B cell (primary cell): Measurements from ENCODE around the gene CALML6. TPM values are rescaled to one million over a fixed set of nuclear protein-coding genes. Genes with fewer than 3 reads are reported as not detected.

Source experiments
- ATAC-seq: fragments of 200-7000 bp; cut with Tn5 transposase; one replicate; pipeline ENCODE4 v1.10.0; 2021; ENCODE audit warnings: low read depth, mild to moderate bottlenecking, moderate number of reproducible peaks, moderate library complexity
- CTCF ChIA-PET: fragments of 350-600 bp; sonication (Branson Sonifier 250); formaldehyde crosslinking; loops from one replicate; lab custom pipeline; 2021; ENCODE audit warnings: antibody characterized with exemption, inconsistent platforms; lab: Charles Lee
- POLR2A ChIA-PET: fragments of 350-600 bp; sonication (Branson Sonifier 250); formaldehyde crosslinking; loops from one replicate; lab custom pipeline; 2021; ENCODE audit warnings: antibody characterized with exemption; lab: Charles Lee
- DNase-seq: peaks from one replicate; pipeline ENCODE4 v3.0.0; 2013
- H2AFZ ChIP-seq: 2 replicates; pipeline ENCODE4 v1.6.1; 2012; ENCODE audit warnings: mild to moderate bottlenecking, low read depth, low read length; ENCODE audit not compliant: insufficient read depth, poor library complexity, severe bottlenecking
- H3K27ac ChIP-seq, 2 donors: 1 replicate in 1 of 2; 2 replicates in 1 of 2; pipeline ENCODE4 v1.5.1; 2012 to 2013; ENCODE audit warnings: low read length in 2 of 2, mild to moderate bottlenecking in 2 of 2, moderate library complexity in 1 of 2
- H3K27me3 ChIP-seq, 4 experiments: fragments of 200-600 bp in 1 of 4; sonication (generic) in 1 of 4; replicated peaks in 1 of 4; 1 replicate in 2 of 4; 2 replicates in 2 of 4; pipeline versions ENCODE4 v1.6.1 to v1.7.0; 2013 to 2016; ENCODE audit warnings: low read length in 3 of 4, mild to moderate bottlenecking in 2 of 4, mixed read lengths in 1 of 4, moderate library complexity in 1 of 4; ENCODE audit not compliant: insufficient read depth in 4 of 4, control insufficient read depth in 3 of 4; ENCODE audit errors: control extremely low read depth in 1 of 4
- H3K36me3 ChIP-seq, 2 experiments: replicated peaks in 1 of 2; 1 replicate in 1 of 2; 2 replicates in 1 of 2; pipeline versions ENCODE4 v1.6.1 to v1.7.1; 2013; ENCODE audit warnings: low read length in 1 of 2; ENCODE audit not compliant: insufficient read depth in 2 of 2, control insufficient read depth in 1 of 2; ENCODE audit errors: control extremely low read depth in 1 of 2, extremely low read depth in 1 of 2
- H3K4me1 ChIP-seq, 2 donors: fragments of 200-600 bp in 1 of 2; sonication (generic) in 1 of 2; 1 replicate in 1 of 2; 2 replicates in 1 of 2; pipeline versions ENCODE4 v1.5.1 to v1.6.1; 2013 to 2017; ENCODE audit warnings: low read length in 2 of 2; ENCODE audit not compliant: control insufficient read depth in 2 of 2, insufficient read depth in 2 of 2
- H3K4me2 ChIP-seq: replicated peaks from 2 replicates; pipeline ENCODE3; 2012; ENCODE audit warnings: mild to moderate bottlenecking, low read depth, low read length; ENCODE audit not compliant: poor library complexity, severe bottlenecking
- H3K4me3 ChIP-seq, 5 experiments: fragments of 200-600 bp in 1 of 5; sonication (generic) in 1 of 5; 1 replicate in 3 of 5; 2 replicates in 2 of 5; pipeline versions ENCODE4 v1.5.1 to v1.7.0; 2011 to 2016; ENCODE audit warnings: low read length in 4 of 5, mild to moderate bottlenecking in 4 of 5, low read depth in 2 of 5, control low read depth in 1 of 5, moderate library complexity in 1 of 5; ENCODE audit not compliant: insufficient read depth in 1 of 5; ENCODE audit errors: control extremely low read depth in 1 of 5, extremely low read depth in 1 of 5
- H3K79me2 ChIP-seq: fragments of 200-600 bp; sonication (generic); one replicate; pipeline ENCODE4 v1.6.0; 2016; ENCODE audit warnings: low read length; ENCODE audit not compliant: control insufficient read depth, insufficient read depth
- H3K9ac ChIP-seq: fragments of 200-600 bp; sonication (generic); 2 replicates; pipeline ENCODE4 v1.6.1; 2017; ENCODE audit warnings: mild to moderate bottlenecking, low read length, moderate library complexity
- H3K9me3 ChIP-seq, 3 donors: one replicate each; pipeline versions ENCODE4 v1.6.1 to v1.7.1; 2013; ENCODE audit warnings: low read length in 2 of 3; ENCODE audit not compliant: control insufficient read depth in 2 of 3, insufficient read depth in 1 of 3; ENCODE audit errors: control extremely low read depth in 1 of 3
- H4K20me1 ChIP-seq: 2 replicates; pipeline ENCODE4 v1.6.0; 2012; ENCODE audit warnings: mild to moderate bottlenecking, low read length; ENCODE audit not compliant: insufficient read depth, control insufficient read depth, poor library complexity, severe bottlenecking
- H3K27ac Mint-ChIP-seq: one replicate; pipeline ENCODE4 v1.8.0; 2021; ENCODE audit warnings: mixed read lengths
- H3K27me3 Mint-ChIP-seq: one replicate; pipeline ENCODE4 v1.8.0; 2021; ENCODE audit warnings: mixed read lengths
- H3K4me1 Mint-ChIP-seq: one replicate; pipeline ENCODE4 v1.8.0; 2021; ENCODE audit warnings: mixed read lengths
- H3K4me3 Mint-ChIP-seq: one replicate; pipeline ENCODE4 v1.8.0; 2021; ENCODE audit warnings: mixed read lengths
- H3K9me3 Mint-ChIP-seq: one replicate; pipeline ENCODE4 v1.8.0; 2022; ENCODE audit warnings: mixed read lengths; ENCODE audit not compliant: insufficient read depth
- EZH2 ChIP-seq: IDR thresholded peaks from 2 replicates; pipeline ENCODE4 v1.6.1; 2012; ENCODE audit warnings: borderline replicate concordance, low read depth, mild to moderate bottlenecking, moderate library complexity, low read length; ENCODE audit not compliant: insufficient read depth, poor library complexity, severe bottlenecking
- WGBS: methylation state at CpG from one replicate; pipeline ENCODE4 v1.1.5; 2013; ENCODE audit warnings: missing lambda C conversion rate; ENCODE audit not compliant: insufficient coverage; 5-methylcytosine and 5-hydroxymethylcytosine counted together
- intact Hi-C: fragments of 100-400 bp; cut with micrococcal nuclease; formaldehyde crosslinking; loops from one replicate; pipeline ENCODE4 v1.10.0; 2022
- polyA plus RNA-seq: library from polyadenylated mRNA; depleted of rRNA; stranded (reverse); fragments of >200 nt; gene quantifications from 2 replicates; pipeline ENCODE4 v1.2.3, GENCODE V29; 2012
- total RNA-seq, 2 donors: library from RNA; stranded (reverse); fragments of 120-200 nt in 1 of 2; gene quantifications; 1 replicate in 1 of 2; 2 replicates in 1 of 2; pipeline versions ENCODE4 v1.2.3 to v1.2.4, GENCODE V29; 2013 to 2022
- TF ChIP-seq, protein P1 (sequence below): fragments of 200-600 bp; IDR thresholded peaks from one replicate; pipeline ENCODE4 v1.8.0; 2022; ENCODE audit warnings: antibody characterized with exemption, mild to moderate bottlenecking

Gene CALML6
- total and polyA plus RNA-seq, 2 donors (not counting 1 experiment from before 2014, with no cell fraction given): 0.64 to 2.0 TPM

DNA sequence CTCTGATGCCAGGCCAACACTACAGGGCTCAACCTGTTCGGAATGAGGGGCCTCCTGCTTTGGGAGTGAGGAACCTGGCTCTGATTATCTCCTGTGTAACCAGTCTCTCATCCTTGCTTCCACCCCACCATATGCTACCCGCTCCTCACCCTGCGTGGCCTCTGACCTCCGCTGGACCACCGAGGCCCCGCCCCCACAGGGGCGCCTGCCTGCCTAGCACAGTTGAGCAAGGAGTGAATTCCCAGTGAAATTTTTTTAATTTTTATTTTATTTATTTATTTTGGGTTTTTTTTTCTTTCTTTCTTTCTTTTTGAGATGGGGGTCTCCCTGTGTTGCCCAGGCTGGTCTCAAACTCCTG, 22.3 kb upstream of the CALML6 start:
- Histone ChIP-seq H3K4me3 (no peak overlapping the region), H3K4me2 (peak overlapping the region; percentile 97), H4K20me1 (peaks cover 24% of the 10 kb centered on the region), H2AFZ (no peak overlapping the region), H3K36me3 (no peaks in the 10 kb centered on the region), H3K27ac (no peak overlapping the region), H3K79me2 (peaks cover 31% of the 10 kb centered on the region), H3K27me3 (no peaks in the 10 kb centered on the region), H3K4me1 (peaks cover 44 to 68% of the 10 kb centered on the region in 2 donors), H3K9ac (peak overlapping the region; percentile 83), H3K9me3 (no peaks in the 10 kb centered on the region)
- ChIA-PET POLR2A (interaction anchor here (2.0 kb wide), 1 partner anchor 15 kb away, joined by 6 read pairs; no protein-coding TSS in a partner anchor), CTCF (interaction anchor here (1.7 kb wide), 1 partner anchor 14 kb away, joined by 21 read pairs; no protein-coding TSS in a partner anchor)
- DNase-seq: no peak
- intact Hi-C loops: no loop called here
- Mint-ChIP-seq H3K27ac (peak overlapping the region; percentile 94), H3K4me1 (peaks cover 52% of the 10 kb centered on the region), H3K4me3 (peak overlapping the region; percentile 91), H3K9me3 (no peaks in the 10 kb centered on the region), H3K27me3 (no peaks in the 10 kb centered on the region)
- WGBS: 86% methylated on average over 1 of the region's 7 CpGs
- no peak for TF ChIP-seq EZH2
- TF ChIP-seq, protein P1, sequence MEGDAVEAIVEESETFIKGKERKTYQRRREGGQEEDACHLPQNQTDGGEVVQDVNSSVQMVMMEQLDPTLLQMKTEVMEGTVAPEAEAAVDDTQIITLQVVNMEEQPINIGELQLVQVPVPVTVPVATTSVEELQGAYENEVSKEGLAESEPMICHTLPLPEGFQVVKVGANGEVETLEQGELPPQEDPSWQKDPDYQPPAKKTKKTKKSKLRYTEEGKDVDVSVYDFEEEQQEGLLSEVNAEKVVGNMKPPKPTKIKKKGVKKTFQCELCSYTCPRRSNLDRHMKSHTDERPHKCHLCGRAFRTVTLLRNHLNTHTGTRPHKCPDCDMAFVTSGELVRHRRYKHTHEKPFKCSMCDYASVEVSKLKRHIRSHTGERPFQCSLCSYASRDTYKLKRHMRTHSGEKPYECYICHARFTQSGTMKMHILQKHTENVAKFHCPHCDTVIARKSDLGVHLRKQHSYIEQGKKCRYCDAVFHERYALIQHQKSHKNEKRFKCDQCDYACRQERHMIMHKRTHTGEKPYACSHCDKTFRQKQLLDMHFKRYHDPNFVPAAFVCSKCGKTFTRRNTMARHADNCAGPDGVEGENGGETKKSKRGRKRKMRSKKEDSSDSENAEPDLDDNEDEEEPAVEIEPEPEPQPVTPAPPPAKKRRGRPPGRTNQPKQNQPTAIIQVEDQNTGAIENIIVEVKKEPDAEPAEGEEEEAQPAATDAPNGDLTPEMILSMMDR: no peak
- no peak for ATAC-seq

DNA sequence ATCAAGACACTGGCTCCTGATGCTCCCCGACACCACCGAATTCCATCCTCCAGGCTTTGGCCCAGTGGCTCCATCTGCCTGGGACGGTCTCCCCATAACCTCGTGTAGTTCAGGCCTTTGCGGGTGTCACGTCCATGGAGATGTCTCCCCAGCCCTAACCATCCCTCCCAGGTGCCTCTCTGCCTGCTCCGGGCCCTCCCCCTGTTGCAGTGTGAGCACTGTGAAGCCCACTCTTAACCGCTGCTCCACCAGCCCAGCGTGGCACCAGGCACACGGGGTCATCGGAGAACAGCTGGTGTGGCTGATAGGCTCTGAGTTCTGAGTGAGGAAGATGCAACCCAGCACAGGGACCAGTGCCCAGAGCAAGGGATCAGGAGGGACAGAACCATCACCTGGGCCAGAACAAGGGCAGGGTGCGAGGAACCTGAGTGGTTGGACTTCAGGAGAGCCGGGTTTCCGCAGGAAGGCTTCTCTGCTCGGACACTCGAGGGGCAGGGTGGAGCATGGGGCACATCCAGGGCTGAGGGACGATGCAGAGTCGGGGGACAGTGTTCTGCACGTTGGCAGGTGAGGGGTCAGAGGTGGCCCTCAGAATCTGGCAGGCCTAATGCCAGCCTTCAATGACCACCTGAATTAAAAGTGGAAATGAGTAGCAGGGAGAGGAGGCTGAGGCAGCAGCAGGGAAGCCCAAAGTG, 21.6 kb upstream of the CALML6 start:
- Mint-ChIP-seq H3K27ac (peak overlapping the region; percentile 65), H3K4me3 (peak overlapping the region; percentile 55), H3K9me3 (no peaks in the 10 kb centered on the region), H3K4me1 (peaks cover 47% of the 10 kb centered on the region), H3K27me3 (no peaks in the 10 kb centered on the region)
- DNase-seq (no peak), ATAC-seq (no peak)
- Histone ChIP-seq H3K4me3 (no peak overlapping the region), H3K4me1 (peaks cover 37 to 64% of the 10 kb centered on the region in 2 donors), H3K9ac (no peak overlapping the region), H4K20me1 (peaks cover 17% of the 10 kb centered on the region), H3K27ac (no peak overlapping the region), H3K79me2 (peaks cover 25% of the 10 kb centered on the region), H3K27me3 (no peaks in the 10 kb centered on the region), H3K9me3 (no peaks in the 10 kb centered on the region), H2AFZ (no peak overlapping the region), H3K4me2 (no peak overlapping the region), H3K36me3 (no peaks in the 10 kb centered on the region)
- TF ChIP-seq, protein P1: no peak
- no peak for TF ChIP-seq EZH2
- POLR2A ChIA-PET: no interaction called here
- WGBS: 92% methylated on average over 16 of the region's 19 CpGs
- intact Hi-C loops: no loop called here
- CTCF ChIA-PET: interaction anchor here (7.1 kb wide), 1 partner anchor 13 kb away, joined by 67 read pairs; no protein-coding TSS in a partner anchor
